ENCODE data around the gene BCKDHB. TPM values are rescaled to one million over a fixed set of nuclear protein-coding genes. Genes with fewer than 3 reads are reported as not detected.
"Not testable (repeated sequence)": the region's sequence is repeated elsewhere in the genome, so short reads cannot be mapped to it uniquely, and the experiment has no call there.

BCKDHB gene
- polyA plus RNA-seq, 1 of the 3 experiments (the other 2 are of a cell fraction): 19.9 TPM

GRCh38 chr6:80060774-80061173, 45.7 kb upstream of the BCKDHB start (continued):
- no peak for TF ChIP-seq EZH2phosphoT487 (IDR thresholded peaks at IDR 0.05; ENCODE audit: borderline replicate concordance, low read depth)

DNA sequence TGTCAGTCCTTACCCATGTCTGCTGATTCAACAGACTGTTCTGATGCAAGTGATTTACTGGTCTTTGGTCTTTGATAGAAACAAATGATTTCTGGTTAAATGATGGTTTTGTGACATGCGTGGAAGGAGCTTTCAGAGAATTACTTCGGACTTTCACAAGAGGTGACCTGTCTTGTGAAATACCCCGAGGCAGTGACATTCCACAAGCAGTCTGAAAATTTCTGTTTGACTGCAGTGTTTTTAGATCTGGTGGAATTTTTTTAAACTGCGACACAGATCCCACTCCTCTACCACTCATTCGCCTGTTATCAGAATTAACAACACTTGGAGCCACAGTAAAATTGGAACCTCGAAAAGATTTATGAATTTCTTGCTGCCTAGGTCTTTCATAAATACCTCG, 38.3 kb upstream of the BCKDHB start:
- CTCF ChIA-PET; H3K36me3 ChIP-seq (replicated peaks in 1 of 2; ENCODE audit: control insufficient read depth in 1 of 2, insufficient read depth in 2 of 2, low read length in 1 of 2); H3K79me2 ChIP-seq (ENCODE audit: insufficient read depth); H3F3A ChIP-seq (replicated peaks; ENCODE audit: insufficient read depth); H3K27me3 ChIP-seq (ENCODE audit: insufficient read depth); H3K27ac ChIP-seq (ENCODE audit: low read depth in 2 of 2, low read length in 1 of 2); H3K4me3 ChIP-seq (ENCODE audit: low read depth in 2 of 2, low read length in 1 of 2); H3K9me3 ChIP-seq; H3K4me2 ChIP-seq; H3K9ac ChIP-seq; DNase-seq; H3K4me1 ChIP-seq (ENCODE audit: control insufficient read depth in 1 of 2, insufficient read depth in 2 of 2, low read depth in 1 of 2, low read length in 1 of 2); POLR2A ChIA-PET; H3K9me2 ChIP-seq; H2AFZ ChIP-seq (ENCODE audit: low read depth); H4K20me1 ChIP-seq (ENCODE audit: insufficient read depth): not testable (repeated sequence)
- WGBS (ENCODE audit: low lambda C conversion rate): 52% methylated on average over 7 of the region's 7 CpGs

DNA sequence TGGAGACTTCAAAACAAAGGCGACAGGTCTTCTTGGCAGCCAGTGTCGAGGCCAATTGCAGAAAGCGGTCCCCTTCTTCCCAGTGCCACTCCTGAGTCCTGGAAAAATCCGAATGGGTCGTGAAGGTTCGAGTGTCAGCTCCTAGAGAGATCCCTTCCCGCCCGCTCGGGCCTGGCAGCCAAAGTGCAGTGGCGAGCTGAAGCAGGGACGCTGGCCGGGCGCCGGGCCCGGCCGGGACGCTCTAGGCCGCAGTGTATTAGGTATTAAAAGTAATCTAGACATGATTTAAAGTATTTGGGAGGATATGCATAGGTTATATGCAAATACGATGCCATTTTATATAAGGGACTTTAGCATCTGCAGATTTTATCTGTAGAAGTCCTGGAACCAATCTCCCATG, 36.0 kb upstream of the BCKDHB start:
- WGBS (ENCODE audit: low lambda C conversion rate): 73% methylated on average over 19 of the region's 19 CpGs
- CTCF ChIA-PET; H3K4me3 ChIP-seq (ENCODE audit: low read depth in 2 of 2, low read length in 1 of 2); DNase-seq; H3K79me2 ChIP-seq (ENCODE audit: insufficient read depth); H3K9me2 ChIP-seq; H3K9ac ChIP-seq; H3K27me3 ChIP-seq (ENCODE audit: insufficient read depth); H3K27ac ChIP-seq (ENCODE audit: low read depth in 2 of 2, low read length in 1 of 2); H3F3A ChIP-seq (replicated peaks; ENCODE audit: insufficient read depth); H3K36me3 ChIP-seq (replicated peaks in 1 of 2; ENCODE audit: control insufficient read depth in 1 of 2, insufficient read depth in 2 of 2, low read length in 1 of 2); H3K9me3 ChIP-seq; H2AFZ ChIP-seq (ENCODE audit: low read depth); H4K20me1 ChIP-seq (ENCODE audit: insufficient read depth); POLR2A ChIA-PET; H3K4me2 ChIP-seq; H3K4me1 ChIP-seq (ENCODE audit: control insufficient read depth in 1 of 2, insufficient read depth in 2 of 2, low read depth in 1 of 2, low read length in 1 of 2): not testable (repeated sequence)

DNA sequence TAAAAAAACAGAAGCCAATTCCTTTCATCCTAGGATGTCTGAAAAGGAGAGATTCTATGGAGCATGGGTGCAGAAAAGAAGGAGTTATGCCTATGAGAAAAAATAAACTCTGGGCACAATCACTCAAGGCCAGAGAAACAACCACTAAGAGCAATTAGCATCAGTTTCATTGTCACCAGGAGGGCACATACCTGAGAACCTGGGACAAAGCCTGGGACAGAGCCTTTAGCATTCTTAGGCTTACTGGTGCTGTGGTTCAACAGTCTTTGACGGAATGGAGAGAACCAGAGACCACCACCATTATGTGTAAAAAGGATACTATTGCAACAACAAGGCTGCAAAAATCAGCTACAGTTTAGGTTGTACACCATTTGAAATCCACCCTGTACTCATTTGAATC, 29.4 kb upstream of the BCKDHB start:
- H3K9me2 ChIP-seq: no peaks in the 10 kb centered on the region
- WGBS (ENCODE audit: low lambda C conversion rate): 57% methylated on average over 1 of the region's 1 CpG
- H3K36me3 ChIP-seq (replicated peaks in 1 of 2; ENCODE audit: control insufficient read depth in 1 of 2, insufficient read depth in 2 of 2, low read length in 1 of 2): no peaks in the 10 kb centered on the region
- H3K4me2 ChIP-seq: no peak overlapping the region
- no peak overlapping the region for H2AFZ ChIP-seq (ENCODE audit: low read depth)
- POLR2A ChIA-PET: no interaction called here
- H3K27me3 ChIP-seq (ENCODE audit: insufficient read depth): no peaks in the 10 kb centered on the region
- no peak overlapping the region for H3K9ac ChIP-seq
- TF ChIP-seq GABPA (IDR thresholded peaks at IDR 0.05; ENCODE audit: low read depth): no peak
- DNase-seq: no peak
- no peaks in the 10 kb centered on the region for H3K9me3 ChIP-seq
- H3K79me2 ChIP-seq (ENCODE audit: insufficient read depth): no peaks in the 10 kb centered on the region
- no peaks in the 10 kb centered on the region for H3K4me1 ChIP-seq (ENCODE audit: control insufficient read depth in 1 of 2, insufficient read depth in 2 of 2, low read depth in 1 of 2, low read length in 1 of 2)
- H3F3A ChIP-seq (replicated peaks; ENCODE audit: insufficient read depth): no peaks in the 10 kb centered on the region
- H3K4me3 ChIP-seq (ENCODE audit: low read depth in 2 of 2, low read length in 1 of 2): no peak overlapping the region
- CTCF ChIA-PET: interaction anchor here (0.6 to 1.7 kb wide), 3 partner anchors 18 to 133 kb away, joined by 3 to 4 read pairs (median 3); no protein-coding TSS in a partner anchor
- no peak overlapping the region for H3K27ac ChIP-seq (ENCODE audit: low read depth in 2 of 2, low read length in 1 of 2)
- H4K20me1 ChIP-seq (ENCODE audit: insufficient read depth): no peaks in the 10 kb centered on the region

DNA sequence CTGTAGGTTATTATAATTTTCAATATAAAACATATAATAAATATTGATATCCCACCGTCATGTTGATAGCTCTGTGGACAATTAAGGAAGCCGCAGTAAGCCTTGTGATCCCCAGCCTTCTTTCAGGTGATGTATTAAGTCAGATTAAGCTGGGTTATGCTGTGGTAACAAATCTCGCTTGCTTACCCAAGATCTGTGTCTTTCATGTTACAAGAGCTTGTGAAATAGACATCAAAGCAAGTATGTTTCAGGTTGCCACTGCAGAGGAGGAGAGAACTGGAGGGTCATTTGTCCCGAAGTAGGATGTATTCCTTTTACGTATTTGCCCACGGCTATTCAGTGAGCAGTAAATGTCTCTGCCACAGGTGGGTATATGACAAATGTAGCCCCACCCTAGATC, 17.8 kb upstream of the BCKDHB start:
- H3K9me2 ChIP-seq: no peaks in the 10 kb centered on the region
- no peaks in the 10 kb centered on the region for H3K9me3 ChIP-seq
- TF ChIP-seq NFIC (IDR thresholded peaks at IDR 0.05; ENCODE audit: borderline replicate concordance) (no peak), FOXM1 (IDR thresholded peaks at IDR 0.05; ENCODE audit: low read depth) (no peak), SIN3A (IDR thresholded peaks at IDR 0.05; ENCODE audit: borderline replicate concordance, low read depth, low read length) (no peak), ELF1 (IDR thresholded peaks at IDR 0.05) (no peak)
- TF ChIP-seq, protein P1, sequence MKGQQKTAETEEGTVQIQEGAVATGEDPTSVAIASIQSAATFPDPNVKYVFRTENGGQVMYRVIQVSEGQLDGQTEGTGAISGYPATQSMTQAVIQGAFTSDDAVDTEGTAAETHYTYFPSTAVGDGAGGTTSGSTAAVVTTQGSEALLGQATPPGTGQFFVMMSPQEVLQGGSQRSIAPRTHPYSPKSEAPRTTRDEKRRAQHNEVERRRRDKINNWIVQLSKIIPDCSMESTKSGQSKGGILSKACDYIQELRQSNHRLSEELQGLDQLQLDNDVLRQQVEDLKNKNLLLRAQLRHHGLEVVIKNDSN (IDR thresholded peaks at IDR 0.05; ENCODE audit: borderline replicate concordance, low read depth): no peak
- 77% methylated on average over 6 of the region's 6 CpGs for WGBS (ENCODE audit: low lambda C conversion rate)
- H3K4me1 ChIP-seq (ENCODE audit: control insufficient read depth in 1 of 2, insufficient read depth in 2 of 2, low read depth in 1 of 2, low read length in 1 of 2): no peaks in the 10 kb centered on the region
- H3K4me3 ChIP-seq (ENCODE audit: low read depth in 2 of 2, low read length in 1 of 2): no peak overlapping the region
- no peak overlapping the region for H3K27ac ChIP-seq (ENCODE audit: low read depth in 2 of 2, low read length in 1 of 2)
- H3F3A ChIP-seq (replicated peaks; ENCODE audit: insufficient read depth): no peaks in the 10 kb centered on the region
- H3K79me2 ChIP-seq (ENCODE audit: insufficient read depth): no peaks in the 10 kb centered on the region
- no peaks in the 10 kb centered on the region for H4K20me1 ChIP-seq (ENCODE audit: insufficient read depth)
- H3K9ac ChIP-seq: no peak overlapping the region
- no peak overlapping the region for H2AFZ ChIP-seq (ENCODE audit: low read depth)
- H3K4me2 ChIP-seq: no peak overlapping the region
- H3K36me3 ChIP-seq (replicated peaks in 1 of 2; ENCODE audit: control insufficient read depth in 1 of 2, insufficient read depth in 2 of 2, low read length in 1 of 2): no peaks in the 10 kb centered on the region
- no peak for DNase-seq
- no peaks in the 10 kb centered on the region for H3K27me3 ChIP-seq (ENCODE audit: insufficient read depth)
- CTCF ChIA-PET: interaction anchor here (10.3 kb wide), 1 partner anchor 139 kb away, joined by 98 read pairs; no protein-coding TSS in a partner anchor
- POLR2A ChIA-PET: no interaction called here

All from SK-N-SH (cell line).